Testis (tissue), 2 donors: ENCODE measurements around the gene ELAPOR1.

ENCODE experiments used
- POLR2A ChIP-seq: fragments of 450-650 bp; IDR thresholded peaks from one replicate; pipeline ENCODE4 v1.6.1; 2017; ENCODE audit warnings: antibody characterized with exemption, mild to moderate bottlenecking, moderate library complexity
- TF ChIP-seq, protein P1 (sequence below), 3 experiments: fragments of 450-650 bp in 2 of 3; fragments of 200-600 bp in 1 of 3; sonication (generic) in 1 of 3; IDR thresholded peaks; one replicate each; pipeline ENCODE4 v1.5.1; 2016 to 2019; ENCODE audit warnings: antibody characterized with exemption in 3 of 3, mild to moderate bottlenecking in 2 of 3, moderate library complexity in 1 of 3

DNA sequence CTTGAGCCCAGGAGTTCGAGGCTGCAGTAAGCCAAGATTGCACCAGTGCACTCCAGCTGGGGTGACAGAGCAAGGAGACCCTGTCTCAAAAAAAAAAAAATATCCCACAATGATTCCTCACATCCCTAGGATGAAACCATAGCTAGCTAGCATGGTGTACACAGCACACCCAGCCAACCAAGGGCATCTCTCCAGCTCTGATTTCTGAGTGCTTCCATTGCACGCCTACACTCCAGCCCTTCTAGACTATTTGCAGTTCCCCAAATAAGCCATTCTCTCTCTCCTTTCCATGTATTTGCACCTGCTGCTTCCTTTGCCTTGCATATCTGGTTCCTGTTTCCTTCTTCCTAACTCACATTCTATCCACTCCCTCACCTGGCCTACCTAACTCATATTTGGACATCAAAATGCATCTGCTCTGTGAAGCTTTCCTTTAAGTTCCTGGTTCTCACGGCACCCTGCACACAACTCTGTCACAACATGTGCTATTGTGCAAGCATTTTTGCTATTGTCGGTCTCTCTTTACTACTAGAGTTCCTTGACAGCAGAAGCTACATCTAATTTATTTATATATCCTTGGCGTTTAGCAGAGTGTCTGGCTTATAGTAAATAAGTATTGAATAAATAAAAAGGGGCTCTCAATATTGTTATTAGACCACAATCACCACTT is 2.4 kb upstream of the ELAPOR1 start:
- TF ChIP-seq, protein P1, sequence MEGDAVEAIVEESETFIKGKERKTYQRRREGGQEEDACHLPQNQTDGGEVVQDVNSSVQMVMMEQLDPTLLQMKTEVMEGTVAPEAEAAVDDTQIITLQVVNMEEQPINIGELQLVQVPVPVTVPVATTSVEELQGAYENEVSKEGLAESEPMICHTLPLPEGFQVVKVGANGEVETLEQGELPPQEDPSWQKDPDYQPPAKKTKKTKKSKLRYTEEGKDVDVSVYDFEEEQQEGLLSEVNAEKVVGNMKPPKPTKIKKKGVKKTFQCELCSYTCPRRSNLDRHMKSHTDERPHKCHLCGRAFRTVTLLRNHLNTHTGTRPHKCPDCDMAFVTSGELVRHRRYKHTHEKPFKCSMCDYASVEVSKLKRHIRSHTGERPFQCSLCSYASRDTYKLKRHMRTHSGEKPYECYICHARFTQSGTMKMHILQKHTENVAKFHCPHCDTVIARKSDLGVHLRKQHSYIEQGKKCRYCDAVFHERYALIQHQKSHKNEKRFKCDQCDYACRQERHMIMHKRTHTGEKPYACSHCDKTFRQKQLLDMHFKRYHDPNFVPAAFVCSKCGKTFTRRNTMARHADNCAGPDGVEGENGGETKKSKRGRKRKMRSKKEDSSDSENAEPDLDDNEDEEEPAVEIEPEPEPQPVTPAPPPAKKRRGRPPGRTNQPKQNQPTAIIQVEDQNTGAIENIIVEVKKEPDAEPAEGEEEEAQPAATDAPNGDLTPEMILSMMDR (IDR thresholded peaks at IDR 0.05), result no peak
- TF ChIP-seq POLR2A, result no peak
